GM18520 (cell line): ENCODE measurements around the gene MRNIP.
"Not testable (repeated sequence)": the region's sequence is repeated elsewhere in the genome, so short reads cannot be mapped to it uniquely, and the experiment has no call there.

ENCODE experiments used
- ATAC-seq: cut with Tn5 transposase; IDR thresholded peaks from one replicate; pipeline ENCODE4 v1.9.1; 2021; ENCODE audit not compliant: unreplicated experiment

The MRNIP gene

DNA sequence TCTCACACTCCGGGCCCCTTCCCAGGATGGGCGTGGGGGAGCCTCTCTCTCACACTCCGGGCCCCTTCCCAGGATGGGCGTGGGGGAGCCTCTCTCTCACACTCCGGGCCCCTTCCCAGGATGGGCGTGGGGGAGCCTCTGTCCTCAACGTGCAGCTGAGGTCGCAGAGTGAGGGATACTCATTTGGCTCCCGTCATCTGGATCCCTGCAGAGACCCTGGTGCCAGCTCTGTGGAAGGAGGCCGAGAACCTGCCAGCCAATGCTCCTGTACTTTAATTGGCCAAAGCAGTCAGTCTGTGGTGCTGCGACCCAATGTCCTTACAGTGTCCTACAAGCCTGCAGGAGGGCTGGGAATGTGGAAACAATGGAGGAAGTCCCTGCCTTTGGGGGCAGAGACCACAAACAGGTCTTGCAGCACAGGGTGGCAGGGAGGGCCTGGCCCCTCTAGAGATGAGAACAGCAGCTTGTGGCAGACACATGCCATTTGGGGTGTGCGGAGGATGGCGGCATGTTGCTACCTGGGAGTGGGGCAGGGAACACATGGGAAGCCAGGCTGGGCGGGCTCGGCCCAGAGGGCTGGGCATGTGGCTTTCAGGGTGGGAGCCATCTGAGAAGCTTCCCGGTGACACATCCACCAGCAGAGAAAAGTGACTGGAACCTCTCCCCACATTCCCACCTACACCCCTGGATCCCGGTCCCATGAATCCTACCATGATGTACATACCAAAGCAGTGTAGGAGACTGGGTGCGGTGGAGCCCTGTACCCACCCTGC lies 13.6 kb upstream of the MRNIP start:
- ATAC-seq = no peak

DNA sequence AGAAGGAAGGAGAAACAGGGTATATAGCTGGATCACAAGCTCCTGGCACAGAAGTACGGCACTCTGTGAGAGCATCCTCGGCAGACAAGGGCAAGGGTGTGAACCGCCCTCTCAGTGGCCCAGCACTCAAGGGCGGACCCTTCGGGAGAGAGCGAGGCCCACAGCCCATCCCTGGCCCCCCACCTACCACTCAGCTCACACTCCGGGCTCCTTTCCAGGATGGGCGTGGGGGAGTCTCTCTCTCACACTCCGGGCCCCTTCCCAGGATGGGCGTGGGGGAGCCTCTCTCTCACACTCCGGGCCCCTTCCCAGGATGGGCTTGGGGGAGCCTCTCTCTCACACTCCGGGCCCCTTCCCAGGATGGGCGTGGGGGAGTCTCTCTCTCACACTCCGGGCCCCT lies 12.9 kb upstream of the MRNIP start:
- ATAC-seq = not testable (repeated sequence)

DNA sequence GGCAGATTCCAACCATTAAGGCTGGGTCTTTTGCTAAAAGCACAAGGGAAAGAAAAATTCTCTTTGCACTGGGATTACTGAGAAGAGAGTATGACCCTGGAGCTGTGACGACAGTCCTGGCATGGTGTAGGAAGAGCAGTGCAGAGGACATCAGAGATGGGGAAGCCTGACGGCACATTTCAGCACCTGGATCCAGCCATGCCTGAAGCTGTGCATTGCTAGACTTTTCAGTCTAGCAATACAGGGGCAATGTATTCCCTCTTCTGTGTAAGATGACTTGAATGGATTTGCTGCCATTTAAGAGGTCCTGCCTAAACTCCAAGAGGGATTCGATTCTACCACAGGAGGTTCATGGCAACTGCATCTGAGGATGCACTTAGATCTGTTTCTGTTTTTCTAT lies 12.3 kb upstream of the MRNIP start:
- ATAC-seq = no peak

DNA sequence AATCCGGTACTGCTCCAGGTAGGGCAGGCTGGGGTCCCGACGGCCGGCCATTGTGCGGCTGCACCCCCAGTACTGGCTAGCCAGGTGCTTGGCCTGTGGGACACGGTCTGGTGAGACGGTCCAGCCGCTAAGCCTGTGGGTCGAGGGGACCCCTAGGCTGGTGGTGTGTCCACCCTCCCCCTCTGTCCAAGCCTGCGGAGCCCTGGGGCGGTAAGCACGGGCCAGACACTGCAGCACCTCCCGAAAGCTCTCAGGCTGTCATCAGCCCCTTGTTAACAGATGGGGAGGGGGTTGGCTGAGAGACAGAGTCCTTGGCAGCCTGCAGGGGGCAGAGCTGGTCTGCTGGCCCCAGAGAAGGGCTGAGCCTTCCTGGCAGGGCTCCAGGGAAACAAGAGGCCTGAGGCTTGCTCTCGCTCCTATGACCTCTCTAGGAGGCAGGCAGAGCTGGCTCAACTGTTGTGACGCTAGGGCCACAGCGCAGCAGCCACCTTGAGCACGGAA lies 11.8 kb upstream of the MRNIP start:
- no peak for ATAC-seq

DNA sequence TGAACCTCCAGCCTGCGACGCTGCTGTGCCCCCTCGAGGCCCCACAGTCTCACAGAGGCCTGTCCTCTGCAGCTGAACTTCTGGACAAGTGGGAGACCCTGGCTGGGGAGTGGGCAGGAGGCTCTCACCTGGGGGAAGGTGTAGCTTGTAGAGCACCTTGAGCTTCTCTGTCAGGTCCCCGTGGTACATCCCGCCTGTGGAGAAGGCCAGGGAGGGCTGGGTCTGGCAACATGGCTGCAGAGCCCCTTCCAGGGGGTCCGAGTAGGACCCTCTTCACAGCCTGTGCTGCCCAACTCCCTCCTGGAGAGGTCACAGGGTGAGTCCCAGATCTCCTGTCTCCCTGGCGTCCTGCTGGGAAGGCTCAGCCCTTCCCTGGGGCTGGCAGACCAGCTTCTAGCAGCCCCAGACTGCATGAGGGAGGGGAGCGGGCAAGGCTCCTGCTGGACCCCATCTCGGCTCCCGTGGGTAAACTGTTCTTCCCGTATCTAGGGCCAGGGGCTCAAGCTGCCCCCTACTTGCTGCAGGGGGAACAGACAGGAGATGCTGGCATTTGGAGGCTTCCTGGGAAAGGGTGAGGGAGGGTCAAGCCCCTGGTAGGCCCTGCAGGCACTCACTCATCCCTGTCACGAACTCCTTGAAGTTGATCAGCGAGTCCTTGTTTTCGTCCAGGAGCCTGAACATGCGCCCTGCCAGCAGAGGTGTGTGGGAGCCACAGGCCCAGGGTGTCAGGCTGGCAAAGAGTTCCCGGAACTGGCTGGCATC lies 11.2 kb upstream of the MRNIP start:
- ATAC-seq = no peak

DNA sequence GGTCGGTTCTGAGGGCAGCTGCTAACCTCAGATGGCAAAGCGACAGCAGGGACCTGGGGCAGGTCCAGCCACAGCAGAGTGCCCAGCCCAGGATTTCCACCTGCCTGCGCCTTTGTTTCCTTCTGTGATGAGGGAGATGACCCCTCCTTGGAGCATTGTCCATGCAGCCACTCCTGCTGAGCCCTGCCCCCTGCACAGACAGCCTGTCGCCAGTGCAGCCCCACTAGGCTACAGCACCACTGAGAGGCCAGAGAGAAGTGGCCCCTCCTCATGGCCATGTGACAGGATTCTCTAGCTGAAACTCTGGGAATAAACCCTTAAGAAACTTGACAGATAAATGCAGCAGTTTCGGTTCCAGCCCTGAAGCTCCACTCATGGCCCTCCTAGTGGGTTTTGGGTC lies 10.5 kb upstream of the MRNIP start:
- ATAC-seq = no peak

DNA sequence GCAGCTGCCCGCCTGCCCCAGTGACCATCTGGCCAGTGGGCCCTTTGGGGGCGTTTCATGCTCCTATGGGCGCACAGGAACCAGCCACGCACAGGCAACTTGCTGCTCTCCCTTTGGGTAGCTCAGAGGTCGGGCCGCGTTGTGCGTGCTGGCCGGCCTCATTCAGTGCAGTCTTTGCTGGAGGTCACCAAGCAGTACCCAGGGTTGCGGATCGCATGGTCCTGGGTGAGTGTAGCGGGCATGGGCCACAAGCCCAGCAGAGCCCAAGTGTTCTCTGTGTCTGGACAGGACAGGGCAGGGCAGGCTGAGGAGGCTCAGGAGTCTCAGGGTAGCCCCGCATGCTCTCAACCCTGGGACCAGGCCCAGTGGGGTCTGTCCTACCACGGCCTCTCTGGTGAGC lies 9.9 kb upstream of the MRNIP start:
- no peak for ATAC-seq

DNA sequence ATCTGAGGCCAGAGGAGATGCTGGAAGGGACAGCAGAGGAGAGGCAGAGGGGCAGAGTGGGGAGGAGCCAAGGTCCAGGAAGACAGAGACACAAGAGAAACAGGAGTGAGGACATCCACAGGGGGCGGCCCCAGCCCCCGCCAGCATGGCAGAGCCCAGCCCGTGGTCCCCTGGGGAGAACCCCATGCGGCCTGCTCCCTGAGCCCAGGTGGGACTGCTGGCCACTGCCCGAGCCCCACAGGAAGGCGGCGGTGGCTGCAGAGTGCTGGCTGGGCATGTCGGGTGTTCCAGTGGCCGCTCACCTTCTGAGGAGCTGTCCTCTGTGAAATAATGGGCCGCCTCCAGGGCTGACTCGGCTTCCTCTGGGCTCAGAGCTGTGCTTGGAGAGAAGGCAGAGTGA lies 8.9 kb upstream of the MRNIP start:
- no peak for ATAC-seq

DNA sequence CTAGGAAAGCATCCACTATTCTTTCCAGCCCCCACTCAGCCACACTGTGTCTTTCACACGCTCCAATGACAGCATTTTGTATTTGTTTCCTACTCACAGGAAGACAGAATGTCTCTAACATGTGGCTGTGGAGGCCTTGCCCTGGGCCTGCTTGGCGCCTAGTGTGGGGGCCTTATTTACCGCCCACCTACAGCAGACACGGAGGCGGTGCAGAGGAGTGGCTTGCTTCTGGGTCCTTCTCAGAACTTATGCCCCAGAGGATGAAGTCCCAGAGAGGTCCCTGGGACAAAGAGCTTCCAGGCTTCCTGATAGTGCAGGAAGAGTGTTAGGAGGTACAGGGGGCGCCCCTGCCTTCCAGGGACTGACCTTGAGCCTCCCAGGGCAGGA lies 8.5 kb upstream of the MRNIP start:
- no peak for ATAC-seq

DNA sequence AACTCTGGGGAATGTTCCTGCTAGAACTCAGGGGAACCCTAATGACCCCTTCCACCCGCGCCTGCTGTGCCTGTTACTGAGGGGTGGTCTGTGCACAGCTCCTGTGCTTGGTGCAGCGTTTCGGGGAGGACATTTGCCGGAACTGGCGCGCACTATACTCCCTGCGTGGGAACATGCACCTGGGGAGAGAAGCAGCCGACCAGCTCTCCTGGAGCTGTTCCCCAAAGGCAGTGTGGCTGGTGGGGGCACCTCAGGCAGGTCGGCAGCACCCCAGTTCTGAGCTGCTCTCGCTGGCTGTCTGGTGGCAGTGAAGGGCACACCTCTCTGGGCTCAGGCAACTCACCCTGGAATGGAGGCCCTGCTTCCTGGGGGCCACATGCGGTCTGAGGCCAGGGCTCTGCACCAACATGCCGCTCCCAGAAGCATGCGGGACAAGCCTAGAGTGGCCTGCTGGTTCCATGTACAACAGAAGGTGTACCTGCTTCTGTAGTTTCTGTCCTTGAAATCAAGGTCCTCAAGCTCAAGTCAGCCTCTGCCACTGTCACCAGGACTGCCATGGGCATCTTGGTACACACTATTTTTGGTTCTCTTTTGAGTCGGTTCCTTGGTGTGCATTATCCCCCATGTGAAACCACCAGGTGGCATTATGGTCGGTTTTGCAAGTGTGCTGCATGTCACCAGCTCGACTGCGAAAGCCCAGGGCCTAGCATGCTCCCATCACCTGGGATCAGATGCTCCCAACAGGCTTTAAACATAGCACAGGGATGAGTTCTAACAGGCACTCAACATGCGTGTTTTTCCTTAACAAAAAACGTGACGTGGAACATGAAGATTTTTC lies 7.8 kb upstream of the MRNIP start:
- no peak for ATAC-seq

DNA sequence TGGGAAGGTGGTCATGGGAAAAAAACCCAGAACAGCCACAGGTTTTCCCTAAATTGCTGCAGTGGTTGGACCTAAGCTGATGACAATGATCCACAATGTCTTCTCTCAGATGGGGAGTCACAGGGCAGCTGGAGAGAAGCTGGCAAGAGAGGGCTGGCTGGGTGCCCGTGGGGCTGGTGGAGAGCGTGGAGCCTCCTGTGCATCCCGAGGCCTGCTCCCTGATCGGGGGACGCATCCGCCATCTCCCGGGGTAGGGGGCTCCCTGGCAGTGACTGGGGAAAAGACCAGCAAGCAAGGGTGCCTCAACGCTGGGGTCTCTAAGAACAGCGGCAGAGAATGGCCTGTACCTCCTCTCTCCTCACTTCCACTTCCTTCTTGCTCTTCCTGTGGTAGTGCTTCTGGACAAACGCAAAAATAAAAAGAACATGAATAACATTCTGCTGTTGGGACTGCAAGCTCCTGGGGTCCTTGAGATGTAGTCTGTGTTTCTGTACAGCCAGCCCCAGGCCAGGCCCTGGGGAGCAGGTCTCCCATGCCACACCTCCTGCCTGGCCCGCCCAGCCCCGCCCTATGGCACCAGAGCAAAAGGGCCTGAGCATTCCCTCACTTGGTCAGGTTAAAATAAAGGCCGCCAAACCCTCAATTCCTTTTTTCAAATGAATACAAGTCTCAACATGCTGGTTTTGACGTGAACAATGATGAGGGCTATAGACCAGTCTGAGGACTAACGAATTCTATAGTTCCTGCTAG lies 7.0 kb upstream of the MRNIP start:
- no peak for ATAC-seq

DNA sequence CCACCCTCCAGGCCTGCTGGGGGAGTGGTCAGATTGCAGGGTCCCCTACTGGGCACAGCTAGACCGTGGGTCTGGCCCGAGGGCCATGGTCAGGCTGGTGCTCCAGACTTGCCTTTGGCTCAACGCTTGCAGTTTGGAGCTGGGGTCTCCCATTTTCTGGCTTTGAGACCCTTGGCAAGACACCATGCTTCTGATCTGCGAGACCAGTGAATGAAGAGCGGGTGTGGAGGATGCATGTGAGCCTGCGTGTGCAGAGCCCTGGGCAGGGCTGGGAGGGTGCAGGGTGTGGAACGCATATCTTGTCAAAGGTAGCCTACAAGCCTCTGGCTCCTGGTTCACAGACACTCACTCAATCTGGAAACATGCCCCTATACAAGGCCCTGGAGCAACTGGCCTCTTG lies 6.1 kb upstream of the MRNIP start:
- no peak for ATAC-seq

DNA sequence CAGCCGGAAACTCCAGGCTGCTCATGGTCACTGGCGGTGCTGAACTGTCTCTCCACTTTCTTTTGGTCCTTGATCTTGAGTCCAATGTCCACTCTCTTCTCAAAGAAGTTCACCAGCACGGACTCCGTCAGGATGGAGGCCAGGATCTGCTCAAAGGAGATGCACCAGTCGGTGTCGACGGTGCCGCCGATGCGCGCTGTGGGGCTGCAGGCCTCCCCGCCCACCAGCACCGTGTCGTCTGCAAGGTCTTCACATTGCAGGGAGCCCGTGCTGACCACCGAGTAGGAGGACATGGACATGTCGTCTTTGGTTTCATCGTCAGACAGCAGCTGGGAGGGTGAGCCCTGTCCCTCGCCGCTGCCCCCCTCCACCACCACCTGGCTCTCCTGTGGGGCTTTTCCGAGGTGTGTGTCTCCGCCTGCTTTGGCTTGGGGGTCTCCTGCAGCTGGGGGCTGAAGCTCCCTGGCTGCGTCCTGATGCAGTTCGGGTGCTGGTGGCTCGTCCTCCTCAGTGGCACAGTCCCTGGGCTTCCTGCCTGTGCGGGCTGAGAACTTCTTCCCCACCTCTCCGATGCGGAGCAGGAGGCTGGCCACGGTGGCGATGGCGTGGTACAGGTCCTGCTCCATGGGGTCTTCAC lies 5.0 kb upstream of the MRNIP start:
- no peak for ATAC-seq

DNA sequence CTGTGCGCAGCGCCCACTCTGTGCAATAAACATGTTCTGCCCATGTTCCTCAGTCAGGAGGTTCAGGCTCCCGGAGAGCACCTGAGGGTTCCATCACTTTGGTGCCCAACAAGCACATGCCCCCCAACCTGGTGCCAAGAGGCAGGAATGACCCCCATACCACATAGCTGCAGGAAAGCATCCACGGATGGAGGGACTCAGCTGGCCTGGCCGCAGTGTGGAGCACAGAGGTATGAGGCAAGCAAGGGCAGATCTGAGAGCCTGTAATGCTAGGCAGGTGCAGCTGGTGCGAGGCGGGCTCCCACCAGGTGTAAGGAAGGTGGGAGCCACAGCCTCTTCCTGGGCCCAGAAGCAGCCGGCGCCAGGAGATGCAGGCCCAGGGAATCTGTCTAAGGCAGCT lies 4.3 kb upstream of the MRNIP start:
- no peak for ATAC-seq

DNA sequence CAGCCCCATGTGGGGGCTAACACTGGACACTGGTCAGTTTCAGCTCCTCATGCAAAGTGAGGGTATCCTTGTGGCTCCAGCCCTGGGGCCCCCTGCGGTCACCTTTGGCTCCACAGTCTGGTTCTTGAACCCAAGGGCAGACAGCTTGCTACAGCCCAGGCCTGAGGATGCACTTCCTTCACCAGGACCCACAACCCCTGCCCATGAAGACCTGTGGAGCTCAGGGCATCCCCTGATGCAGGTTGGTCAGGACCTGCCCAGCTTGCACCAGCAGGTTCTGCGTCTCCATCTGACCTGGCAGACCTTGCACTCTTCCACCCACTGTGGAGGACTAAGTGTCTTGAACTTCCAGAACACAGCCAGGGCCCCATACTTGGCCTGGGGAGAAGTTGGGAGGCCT lies 3.7 kb upstream of the MRNIP start:
- ATAC-seq = no peak

DNA sequence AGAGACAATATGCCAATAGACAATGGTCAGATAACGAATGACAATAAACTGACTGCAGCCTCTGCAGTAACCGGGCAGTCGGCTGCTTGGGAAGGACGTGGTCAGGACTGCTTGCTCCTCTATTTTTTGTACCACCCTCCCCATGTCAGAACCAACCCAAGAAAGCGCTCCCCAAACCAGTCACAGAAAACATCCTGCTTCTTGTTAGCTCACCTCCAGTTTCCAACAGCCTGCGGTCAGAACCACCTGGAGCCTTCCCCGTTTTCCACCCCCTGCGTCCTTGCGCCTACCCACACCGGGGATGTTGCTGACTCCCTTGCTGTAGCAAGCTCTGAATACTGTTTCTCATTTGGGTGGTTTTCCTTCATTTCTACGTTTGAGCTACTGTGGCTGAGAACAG lies 1.7 kb upstream of the MRNIP start:
- no peak for ATAC-seq

DNA sequence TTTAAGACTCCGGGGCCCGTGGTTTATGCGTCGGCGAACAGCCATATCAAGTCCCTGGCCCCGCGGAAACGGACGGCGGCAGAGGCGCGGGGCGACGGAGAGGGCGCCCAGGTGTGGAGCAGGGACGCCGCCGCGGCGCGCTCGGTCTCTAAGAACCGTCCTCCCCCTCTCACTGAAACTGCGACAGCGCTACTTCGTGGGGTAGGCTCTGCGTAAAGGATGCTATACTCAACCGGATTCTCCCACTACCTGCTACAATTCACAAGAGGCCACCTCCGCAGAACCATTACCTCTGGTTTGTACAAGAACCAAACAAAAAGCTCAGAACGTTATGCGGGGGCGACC lies 404 bp downstream of the MRNIP start:
- ATAC-seq = peak; percentile 19

DNA sequence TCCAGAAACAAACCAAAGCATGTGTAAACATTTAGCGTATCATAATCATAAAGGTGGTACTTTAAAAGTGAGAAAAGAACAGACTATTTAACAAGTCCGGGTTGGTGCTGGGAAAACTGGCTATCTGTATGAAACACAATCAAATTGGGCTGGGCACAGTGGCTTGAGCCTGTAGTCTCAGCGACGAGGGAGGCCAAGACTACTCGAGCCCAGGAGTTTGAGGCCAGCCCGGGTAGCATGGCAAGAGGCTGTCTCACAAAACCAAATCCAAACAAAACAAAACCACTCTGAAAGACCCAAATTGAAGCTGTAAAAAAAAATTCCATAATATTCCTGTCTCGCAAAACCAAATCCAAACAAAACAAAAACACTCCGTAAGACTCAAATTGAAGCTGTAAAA lies 4.3 kb downstream of the MRNIP start:
- ATAC-seq = no peak

DNA sequence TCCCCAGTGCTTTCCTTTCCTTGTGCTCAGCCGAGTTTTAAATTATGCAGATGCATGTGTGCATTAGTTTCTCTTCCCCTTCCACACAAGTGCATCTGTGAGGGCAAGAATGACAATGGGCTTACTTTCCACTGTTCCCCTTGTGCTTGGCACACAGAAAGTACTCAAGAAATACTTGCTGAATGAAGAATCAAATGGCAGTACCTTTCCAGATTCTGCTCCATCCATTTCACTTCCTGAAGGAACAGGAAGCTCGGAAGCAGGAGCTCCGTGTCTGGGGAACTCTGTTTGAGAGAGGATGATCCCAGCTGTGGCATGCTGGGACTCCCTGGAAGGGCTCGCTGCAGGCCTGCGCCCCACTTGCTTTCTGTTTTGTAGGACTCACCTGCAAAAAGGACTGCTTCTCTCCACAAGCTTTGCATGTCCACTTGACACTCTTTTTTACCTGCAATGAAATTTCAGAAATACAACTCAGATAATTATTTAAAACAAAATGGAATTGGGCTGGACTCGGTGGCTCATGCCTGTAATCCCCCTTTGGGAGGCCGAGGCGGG lies 5.5 kb downstream of the MRNIP start:
- ATAC-seq = peak; percentile 72

DNA sequence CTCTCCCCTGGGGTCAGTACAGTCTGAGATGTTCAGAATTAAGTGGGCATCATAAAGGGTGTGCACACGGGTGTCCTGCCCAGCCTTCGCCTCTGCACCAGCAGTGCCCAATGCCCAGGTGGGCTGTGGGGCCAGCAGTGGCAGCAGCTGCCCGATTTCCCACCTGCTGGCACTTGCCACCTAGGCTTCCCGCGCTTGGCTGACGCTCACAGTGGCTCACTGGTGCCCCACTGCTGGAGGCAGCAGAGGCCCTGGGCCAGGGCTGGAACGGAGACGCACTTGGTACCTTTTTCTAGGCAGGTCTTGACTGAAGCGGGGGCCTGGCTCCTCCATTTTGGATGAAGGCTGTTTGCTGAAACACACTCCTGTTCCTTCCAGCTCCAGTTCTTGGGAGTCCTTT lies 17.0 kb downstream of the MRNIP start:
- ATAC-seq = no peak
